HG03565 (cell line): ENCODE measurements around the gene PCDHGA2.
"Not testable (repeated sequence)": the region's sequence is repeated elsewhere in the genome, so short reads cannot be mapped to it uniquely, and the experiment has no call there.

Experiments used
- ATAC-seq: cut with Tn5 transposase; IDR thresholded peaks from one replicate; pipeline ENCODE4 v1.9.1; 2021; ENCODE audit warnings: mild to moderate bottlenecking, moderate library complexity; ENCODE audit not compliant: unreplicated experiment

PCDHGA2 gene

DNA sequence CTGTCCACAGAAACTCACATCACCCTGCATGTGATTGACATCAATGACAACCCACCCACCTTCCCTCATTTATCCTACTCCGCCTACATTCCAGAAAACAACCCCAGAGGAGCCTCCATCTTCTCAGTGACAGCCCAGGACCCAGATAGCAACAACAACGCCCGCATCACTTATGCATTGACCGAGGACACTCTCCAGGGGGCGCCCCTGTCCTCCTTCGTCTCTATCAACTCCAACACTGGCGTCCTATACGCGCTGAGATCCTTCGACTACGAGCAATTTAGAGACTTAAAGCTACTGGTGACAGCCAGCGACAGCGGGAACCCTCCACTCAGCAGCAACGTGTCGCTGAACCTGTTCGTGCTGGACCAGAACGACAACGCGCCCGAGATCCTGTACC lies 6.8 kb downstream of the PCDHGA2 start:
- ATAC-seq: no peak

DNA sequence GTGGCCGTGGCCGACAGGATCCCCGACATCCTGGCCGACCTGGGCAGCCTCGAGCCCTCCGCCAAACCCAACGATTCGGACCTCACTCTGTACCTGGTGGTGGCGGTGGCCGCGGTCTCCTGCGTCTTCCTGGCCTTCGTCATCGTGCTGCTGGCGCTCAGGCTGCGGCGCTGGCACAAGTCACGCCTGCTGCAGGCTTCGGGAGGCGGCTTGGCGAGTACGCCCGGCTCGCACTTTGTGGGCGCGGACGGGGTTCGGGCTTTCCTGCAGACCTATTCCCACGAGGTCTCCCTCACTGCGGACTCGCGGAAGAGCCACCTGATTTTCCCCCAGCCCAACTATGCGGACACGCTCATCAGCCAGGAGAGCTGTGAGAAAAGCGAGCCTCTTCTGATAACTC lies 7.5 kb downstream of the PCDHGA2 start:
- ATAC-seq: not testable (repeated sequence)

DNA sequence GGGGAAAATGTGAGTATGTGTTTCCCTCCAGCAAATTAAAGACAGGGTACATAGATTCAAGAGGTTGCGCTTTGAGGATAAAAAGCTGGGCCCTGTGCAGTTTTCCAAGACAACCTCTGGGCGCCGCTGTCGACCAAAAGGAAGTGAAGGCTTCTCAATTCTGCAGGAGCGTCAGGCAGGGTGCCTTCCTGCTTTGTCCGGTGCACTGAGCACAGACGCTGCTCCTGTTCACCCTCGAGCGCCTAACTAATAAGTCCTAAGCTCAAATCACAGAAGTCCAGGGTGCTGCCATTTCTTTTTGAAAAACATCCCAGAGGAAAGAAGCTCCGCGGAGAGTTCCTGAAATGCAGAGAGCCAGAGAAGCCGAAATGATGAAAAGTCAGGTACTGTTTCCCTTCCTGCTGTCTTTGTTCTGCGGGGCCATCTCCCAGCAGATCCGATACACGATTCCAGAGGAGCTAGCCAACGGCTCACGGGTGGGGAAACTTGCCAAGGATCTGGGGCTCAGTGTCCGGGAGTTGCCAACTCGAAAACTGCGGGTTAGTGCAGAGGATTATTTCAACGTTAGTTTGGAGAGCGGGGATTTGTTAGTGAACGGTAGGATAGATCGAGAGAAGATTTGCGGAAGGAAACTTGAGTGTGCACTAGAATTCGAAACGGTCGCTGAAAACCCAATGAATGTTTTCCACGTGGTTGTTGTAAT lies 11.5 kb downstream of the PCDHGA2 start, which contains the start of gene PCDHGB1:
Gene PCDHGB1 (plus strand): TSS at position 183 of the 703 bp plus-strand sequence. CDS start 162 bp downstream, at position 345.
- ATAC-seq: no peak

DNA sequence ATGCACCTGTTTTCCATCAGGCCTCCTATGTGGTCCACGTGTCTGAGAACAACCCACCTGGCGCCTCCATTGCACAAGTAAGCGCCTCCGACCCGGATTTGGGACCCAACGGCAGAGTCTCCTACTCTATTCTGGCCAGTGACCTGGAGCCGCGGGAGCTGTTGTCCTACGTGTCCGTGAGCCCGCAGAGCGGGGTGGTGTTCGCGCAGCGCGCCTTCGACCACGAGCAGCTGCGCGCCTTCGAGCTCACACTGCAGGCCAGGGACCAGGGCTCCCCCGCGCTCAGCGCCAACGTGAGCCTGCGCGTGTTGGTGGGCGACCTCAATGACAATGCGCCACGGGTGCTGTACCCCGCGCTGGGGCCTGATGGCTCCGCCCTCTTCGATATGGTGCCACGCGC lies 13.0 kb downstream of the PCDHGA2 start:
- no peak for ATAC-seq

DNA sequence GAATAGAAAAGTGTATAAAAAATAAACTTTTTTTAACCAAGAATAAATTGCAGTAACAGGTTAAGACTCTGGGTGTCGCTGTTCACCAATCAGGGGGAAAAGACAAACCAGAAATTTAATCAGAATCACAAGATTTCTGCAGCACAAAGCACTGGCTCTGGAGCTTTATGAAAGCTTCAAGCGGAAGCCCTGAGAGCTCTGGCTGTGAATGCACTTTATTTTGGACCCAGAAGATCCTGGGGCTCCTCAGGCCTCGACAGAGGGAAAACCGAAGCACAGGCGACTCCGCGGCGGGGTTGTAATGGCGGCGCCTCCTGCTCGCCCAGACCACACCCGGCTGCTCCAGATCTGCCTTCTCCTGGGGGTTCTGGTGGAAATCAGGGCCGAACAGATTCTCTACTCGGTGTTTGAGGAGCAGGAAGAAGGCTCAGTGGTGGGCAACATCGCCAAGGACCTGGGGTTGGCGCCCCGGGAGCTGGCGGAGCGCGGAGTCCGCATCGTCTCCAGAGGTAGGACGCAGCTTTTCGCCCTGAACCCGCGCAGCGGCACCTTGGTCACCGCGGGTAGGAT lies 16.4 kb downstream of the PCDHGA2 start, which contains the start of gene PCDHGA4:
Gene PCDHGA4 (plus strand): TSS at position 122 of the 570 bp plus-strand sequence. CDS start 87 bp downstream, at position 209.
- no peak for ATAC-seq

DNA sequence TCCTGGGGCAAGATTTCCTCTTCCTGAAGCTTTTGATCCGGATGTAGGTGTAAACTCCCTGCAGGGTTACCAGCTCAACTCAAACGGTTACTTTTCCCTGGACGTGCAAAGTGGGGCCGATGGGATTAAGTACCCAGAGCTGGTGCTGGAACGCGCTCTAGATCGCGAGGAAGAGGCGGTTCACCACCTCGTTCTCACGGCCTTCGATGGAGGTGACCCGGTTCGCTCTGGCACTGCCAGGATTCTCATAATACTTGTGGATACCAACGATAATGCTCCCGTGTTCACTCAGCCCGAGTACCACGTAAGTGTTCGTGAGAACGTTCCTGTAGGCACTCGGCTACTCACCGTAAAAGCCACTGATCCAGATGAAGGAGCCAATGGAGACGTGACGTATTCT lies 17.1 kb downstream of the PCDHGA2 start:
- ATAC-seq: no peak

DNA sequence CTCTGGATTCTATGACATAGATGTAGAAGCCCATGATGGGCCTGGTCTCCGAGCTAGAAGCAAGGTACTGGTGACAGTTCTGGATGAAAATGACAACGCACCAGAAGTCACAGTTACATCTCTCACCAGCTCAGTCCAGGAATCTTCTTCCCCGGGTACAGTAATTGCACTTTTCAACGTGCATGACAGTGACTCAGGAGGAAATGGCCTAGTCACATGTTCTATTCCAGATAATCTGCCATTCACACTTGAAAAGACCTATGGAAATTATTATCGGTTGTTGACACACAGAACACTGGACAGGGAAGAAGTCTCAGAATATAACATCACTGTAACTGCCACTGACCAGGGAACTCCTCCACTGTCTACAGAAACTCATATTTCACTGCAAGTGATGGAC lies 17.6 kb downstream of the PCDHGA2 start:
- no peak for ATAC-seq

DNA sequence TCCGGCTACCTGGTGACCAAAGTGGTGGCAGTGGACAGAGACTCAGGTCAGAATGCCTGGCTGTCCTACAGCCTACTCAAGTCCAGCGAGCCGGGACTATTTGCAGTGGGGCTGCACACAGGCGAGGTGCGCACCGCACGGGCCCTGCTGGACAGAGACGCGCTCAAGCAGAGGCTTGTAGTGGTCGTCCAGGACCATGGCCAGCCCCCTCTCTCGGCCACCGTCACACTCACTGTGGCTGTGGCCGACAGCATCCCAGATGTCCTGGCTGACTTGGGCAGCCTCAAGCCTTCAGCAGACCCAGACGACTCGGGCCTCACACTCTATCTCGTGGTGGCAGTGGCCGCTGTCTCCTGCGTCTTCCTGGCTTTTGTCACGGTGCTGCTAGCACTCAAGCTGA lies 18.4 kb downstream of the PCDHGA2 start:
- ATAC-seq: no peak

DNA sequence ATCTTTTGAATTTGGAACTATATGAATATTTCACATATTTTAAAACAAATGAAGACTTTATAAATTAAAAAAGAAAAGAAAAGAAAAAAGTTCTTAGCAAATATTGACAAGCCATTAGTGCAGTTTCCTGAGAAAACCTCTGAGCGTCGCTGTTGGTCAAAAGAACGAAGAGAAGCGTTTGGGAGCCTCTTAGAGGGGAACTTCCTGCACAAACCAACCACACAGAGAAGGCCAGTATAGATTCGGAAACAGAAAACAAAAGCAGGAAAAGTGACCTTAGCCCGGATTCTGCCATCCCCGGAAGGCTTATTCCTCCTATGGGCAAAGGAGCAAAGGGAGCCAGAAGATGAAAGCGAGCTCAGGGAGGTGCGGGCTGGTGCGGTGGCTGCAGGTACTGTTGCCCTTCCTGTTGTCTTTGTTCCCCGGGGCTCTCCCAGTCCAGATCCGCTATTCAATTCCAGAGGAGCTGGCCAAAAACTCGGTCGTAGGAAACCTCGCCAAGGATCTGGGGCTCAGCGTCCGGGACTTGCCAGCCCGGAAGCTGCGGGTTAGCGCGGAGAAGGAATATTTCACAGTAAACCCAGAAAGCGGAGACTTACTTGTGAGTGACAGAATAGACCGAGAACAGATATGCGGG lies 21.3 kb downstream of the PCDHGA2 start, which contains the start of gene PCDHGB2:
Gene PCDHGB2 (plus strand): TSS at position 205 of the 637 bp plus-strand sequence. CDS start 142 bp downstream, at position 347.
- ATAC-seq: peak; percentile 78

DNA sequence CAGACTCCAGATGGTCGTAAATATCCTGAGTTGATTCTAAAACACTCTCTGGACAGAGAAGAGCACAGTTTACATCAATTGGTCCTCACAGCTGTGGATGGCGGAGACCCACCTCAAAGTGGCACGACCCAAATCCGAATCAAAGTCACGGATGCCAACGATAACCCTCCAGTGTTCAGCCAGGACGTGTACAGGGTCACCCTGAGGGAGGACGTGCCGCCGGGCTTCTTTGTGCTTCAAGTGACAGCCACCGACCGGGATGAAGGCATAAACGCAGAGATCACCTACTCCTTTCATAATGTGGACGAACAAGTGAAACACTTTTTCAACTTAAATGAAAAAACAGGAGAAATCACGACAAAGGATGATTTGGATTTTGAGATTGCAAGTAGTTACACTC lies 22.1 kb downstream of the PCDHGA2 start:
- ATAC-seq: no peak

DNA sequence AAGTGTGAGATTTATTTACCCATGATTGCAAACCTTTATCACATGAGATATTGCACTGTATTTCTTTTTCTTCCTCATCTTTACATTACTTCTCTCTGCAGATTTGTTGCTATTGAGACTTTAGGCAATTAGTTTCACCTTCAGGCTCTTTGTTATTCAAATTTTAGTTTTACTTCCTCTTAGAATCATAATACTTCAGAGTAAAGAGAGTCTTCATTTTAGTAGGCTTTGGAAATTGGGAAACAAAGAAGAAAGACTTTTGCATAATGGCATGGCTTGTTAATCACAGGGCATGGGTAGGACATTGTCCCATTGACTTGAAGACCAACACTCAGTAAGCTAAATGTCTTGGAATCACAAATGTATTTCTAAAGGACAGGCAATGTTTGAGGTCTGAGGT lies 24.2 kb downstream of the PCDHGA2 start:
- ATAC-seq: no peak

DNA sequence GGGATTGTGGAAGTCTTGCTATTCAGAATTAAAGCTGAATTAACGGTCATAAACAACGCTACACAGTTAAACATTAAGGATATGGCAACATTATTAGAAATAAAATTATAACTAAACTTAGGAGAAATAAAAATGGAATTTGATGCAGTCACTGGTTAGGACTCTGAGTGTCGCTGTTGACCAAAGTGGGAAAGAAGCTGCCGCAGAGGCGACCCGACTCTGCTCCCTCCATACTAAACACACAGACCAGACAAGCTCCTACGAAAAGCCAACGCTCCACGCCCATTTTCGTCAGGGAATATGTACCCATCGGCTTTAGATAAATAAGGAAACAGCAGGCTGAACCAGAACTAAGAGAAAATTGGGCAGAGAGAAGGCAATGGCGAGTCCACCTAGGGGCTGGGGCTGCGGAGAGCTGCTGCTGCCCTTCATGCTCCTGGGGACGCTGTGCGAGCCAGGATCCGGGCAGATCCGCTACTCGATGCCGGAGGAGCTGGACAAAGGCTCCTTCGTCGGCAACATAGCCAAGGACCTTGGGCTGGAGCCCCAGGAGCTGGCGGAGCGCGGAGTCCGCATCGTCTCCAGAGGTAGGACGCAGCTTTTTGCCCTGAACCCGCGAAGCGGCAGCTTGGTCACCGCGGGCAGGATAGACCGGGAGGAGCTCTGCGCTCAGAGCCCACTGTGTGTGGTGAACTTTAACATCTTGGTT lies 25.5 kb downstream of the PCDHGA2 start, which contains the start of gene PCDHGA5:
Gene PCDHGA5 (plus strand): TSS at position 211 of the 709 bp plus-strand sequence. CDS start 169 bp downstream, at position 380.
- ATAC-seq: no peak

DNA sequence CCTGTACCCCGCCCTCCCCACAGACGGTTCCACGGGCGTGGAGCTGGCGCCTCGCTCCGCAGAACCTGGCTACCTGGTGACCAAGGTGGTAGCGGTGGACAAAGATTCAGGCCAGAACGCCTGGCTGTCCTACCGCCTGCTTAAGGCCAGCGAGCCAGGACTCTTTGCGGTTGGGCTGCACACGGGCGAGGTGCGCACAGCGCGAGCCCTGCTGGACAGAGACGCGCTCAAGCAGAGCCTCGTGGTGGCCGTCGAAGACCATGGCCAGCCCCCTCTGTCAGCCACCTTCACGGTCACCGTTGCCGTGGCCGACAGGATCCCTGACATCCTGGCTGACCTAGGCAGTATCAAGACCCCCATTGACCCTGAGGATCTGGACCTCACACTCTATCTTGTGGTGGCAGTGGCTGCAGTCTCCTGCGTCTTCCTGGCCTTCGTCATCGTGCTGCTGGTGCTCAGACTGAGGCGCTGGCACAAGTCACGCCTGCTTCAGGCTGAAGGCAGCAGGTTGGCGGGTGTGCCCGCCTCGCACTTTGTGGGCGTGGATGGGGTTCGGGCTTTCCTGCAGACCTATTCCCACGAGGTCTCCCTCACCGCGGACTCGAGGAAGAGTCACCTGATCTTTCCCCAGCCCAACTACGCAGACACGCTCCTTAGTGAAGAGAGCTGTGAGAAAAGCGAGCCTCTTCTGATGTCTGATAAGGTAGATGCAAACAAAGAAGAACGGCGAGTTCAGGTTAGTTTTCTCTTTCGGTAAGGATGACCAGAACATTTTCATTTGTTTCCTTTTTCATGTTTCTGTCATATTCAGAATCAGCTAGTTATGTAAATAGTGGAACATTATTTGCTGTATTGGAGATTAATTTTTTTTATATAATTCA lies 27.7 kb downstream of the PCDHGA2 start:
- no peak for ATAC-seq

DNA sequence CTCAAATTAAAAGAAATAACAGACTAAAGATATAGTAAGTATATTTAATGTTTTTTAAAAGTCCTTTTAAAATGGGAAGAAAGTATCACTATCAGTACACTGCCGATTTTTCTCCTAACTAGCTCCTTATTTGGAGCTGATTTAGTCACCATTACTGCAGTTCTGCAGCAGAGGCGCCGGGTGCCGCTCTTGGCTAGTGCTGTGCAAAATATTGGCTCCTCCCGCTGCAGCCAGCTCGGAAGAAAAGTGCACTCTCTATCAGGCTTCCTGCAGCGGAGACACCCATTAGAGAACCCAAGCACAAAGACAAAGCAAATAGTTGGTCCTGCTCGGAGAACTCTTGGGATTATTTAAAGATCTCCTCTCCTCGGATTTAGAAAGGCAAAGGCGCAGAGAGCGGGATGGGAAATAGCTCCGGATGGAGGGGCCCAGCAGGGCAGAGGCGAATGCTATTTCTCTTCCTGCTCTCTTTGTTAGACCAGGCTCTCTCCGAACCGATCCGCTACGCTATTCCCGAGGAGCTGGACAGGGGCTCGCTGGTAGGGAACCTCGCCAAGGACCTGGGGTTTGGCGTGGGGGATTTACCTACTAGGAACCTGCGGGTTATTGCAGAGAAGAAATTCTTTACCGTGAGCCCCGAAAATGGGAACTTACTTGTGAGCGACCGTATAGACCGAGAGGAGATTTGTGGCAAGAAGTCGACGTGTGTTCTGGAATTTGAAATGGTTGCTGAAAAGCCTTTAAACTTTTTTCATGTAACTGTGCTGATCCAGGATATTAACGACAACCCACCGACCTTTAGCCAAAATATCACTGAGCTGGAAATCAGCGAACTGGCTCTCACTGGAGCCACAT lies 31.7 kb downstream of the PCDHGA2 start, which contains the start of gene PCDHGB3:
Gene PCDHGB3 (plus strand): TSS at position 249 of the 855 bp plus-strand sequence. CDS start 153 bp downstream, at position 402.
- ATAC-seq: peak; percentile 98

DNA sequence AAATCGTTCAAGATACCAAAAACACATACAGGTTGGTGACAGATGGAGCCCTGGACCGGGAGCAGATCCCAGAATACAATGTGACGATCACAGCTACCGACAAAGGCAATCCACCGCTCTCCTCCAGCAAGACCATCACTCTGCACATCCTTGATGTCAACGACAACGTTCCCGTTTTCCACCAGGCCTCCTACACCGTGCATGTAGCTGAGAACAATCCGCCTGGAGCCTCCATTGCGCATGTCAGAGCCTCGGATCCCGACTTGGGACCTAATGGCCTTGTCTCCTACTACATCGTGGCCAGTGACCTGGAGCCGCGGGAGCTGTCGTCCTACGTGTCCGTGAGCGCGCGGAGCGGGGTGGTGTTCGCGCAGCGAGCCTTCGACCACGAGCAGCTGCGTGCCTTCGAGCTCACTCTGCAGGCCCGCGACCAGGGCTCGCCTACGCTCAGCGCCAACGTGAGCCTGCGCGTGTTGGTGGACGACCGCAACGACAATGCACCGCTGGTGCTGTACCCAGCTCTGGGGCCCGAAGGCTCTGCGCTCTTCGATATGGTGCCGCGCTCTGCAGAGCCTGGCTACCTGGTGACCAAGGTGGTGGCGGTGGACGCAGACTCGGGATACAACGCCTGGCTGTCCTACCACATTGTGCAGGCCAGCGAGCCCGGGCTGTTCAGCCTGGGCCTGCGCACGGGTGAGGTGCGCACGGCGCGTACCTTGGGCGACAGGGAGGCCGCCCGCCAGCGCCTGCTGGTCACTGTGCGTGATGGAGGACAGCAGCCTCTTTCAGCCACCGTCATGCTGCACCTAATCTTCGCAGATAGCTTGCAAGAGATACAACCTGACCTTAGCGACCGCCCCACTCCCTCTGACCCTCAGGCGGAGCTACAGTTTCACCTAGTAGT lies 33.3 kb downstream of the PCDHGA2 start:
- no peak for ATAC-seq

DNA sequence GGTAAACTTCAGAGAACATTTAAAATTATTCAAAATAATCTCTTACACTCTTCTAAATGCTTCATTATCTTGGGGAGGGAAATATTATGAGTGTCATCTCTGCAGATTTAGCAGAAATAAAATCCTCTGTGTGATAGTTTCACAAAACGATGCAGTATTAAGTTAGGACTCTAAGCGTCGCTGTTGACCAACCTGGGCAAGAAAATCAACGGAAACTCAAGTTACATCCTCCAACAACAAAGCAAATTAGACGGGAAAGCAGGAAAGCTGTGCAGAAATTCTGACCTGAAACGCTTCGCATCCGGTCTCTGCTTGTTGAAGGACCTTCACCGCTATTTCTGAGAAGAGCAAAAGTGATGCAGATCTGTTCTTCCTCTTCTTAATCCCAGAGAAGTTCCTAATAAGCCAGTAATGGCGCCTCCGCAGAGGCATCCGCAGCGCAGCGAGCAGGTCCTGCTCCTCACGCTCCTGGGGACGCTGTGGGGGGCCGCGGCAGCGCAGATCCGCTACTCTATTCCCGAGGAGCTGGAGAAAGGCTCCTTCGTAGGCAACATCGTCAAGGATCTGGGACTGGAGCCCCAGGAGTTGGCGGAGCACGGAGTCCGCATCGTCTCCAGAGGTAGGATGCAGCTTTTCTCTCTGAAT lies 35.2 kb downstream of the PCDHGA2 start, which contains the start of gene PCDHGA6:
Gene PCDHGA6 (plus strand): TSS at position 219 of the 645 bp plus-strand sequence. CDS start 193 bp downstream, at position 412.
- ATAC-seq: no peak

DNA sequence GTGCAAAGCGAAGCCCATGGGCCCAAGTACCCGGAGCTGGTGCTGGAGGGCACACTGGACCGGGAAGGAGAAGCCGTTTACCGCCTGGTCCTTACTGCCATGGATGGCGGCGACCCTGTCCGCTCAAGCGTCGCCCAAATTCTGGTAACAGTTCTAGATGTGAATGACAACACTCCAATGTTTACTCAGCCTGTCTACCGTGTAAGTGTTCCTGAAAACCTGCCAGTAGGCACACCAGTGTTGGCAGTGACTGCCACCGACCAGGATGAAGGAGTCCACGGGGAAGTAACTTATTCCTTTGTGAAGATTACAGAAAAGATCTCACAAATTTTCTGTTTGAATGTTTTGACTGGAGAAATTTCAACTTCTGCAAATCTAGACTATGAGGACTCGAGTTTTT lies 36.1 kb downstream of the PCDHGA2 start:
- ATAC-seq: no peak
